HG03196 (cell line): ENCODE results near the gene APCDD1L.
"Not testable (repeated sequence)": the region's sequence is repeated elsewhere in the genome, so short reads cannot be mapped to it uniquely, and the experiment has no call there.

ENCODE experiments used
- ATAC-seq: cut with Tn5 transposase; IDR thresholded peaks from one replicate; pipeline ENCODE4 v1.9.1; 2021; ENCODE audit not compliant: unreplicated experiment

The APCDD1L gene

GRCh38 chr20:58518387-58518786, 3.2 kb upstream of the APCDD1L start:
- no peak for ATAC-seq

- ATAC-seq = no peak
These were observed 622 bp downstream of the APCDD1L start for GRCh38 chr20:58514321-58515232.

- ATAC-seq = no peak
These were observed 1.5 kb downstream of the APCDD1L start for GRCh38 chr20:58513580-58514285.

- no peak for ATAC-seq
These were observed 2.2 kb downstream of the APCDD1L start for GRCh38 chr20:58512808-58513552.

GRCh38 chr20:58511861-58512260, 3.3 kb downstream of the APCDD1L start:
- no peak for ATAC-seq

- ATAC-seq = no peak
These were observed 3.8 kb downstream of the APCDD1L start for GRCh38 chr20:58511364-58511763.

- ATAC-seq = no peak
These were observed 4.3 kb downstream of the APCDD1L start for GRCh38 chr20:58510921-58511320.

GRCh38 chr20:58508762-58509395, 6.3 kb downstream of the APCDD1L start:
- ATAC-seq = no peak

- not testable (repeated sequence) for ATAC-seq
These were observed 8.2 kb downstream of the APCDD1L start for GRCh38 chr20:58506999-58507398.

- no peak for ATAC-seq
These were observed 10.6 kb downstream of the APCDD1L start for GRCh38 chr20:58504566-58504965.

GRCh38 chr20:58503668-58504067, 11.5 kb downstream of the APCDD1L start:
- ATAC-seq = no peak

- ATAC-seq = no peak
These were observed 14.9 kb downstream of the APCDD1L start for GRCh38 chr20:58500256-58500655.

GRCh38 chr20:58498470-58499068, 16.6 kb downstream of the APCDD1L start:
- no peak for ATAC-seq

- no peak for ATAC-seq
These were observed 17.3 kb downstream of the APCDD1L start for GRCh38 chr20:58497724-58498469.

- no peak for ATAC-seq
These were observed 18.0 kb downstream of the APCDD1L start for GRCh38 chr20:58497076-58497641.

- no peak for ATAC-seq
These were observed 18.8 kb downstream of the APCDD1L start for GRCh38 chr20:58496429-58496769.

GRCh38 chr20:58495623-58496428, 19.4 kb downstream of the APCDD1L start:
- ATAC-seq = no peak

- ATAC-seq = no peak
These were observed 20.1 kb downstream of the APCDD1L start for GRCh38 chr20:58494923-58495622.
